Inferior parietal cortex (tissue), 1 donor: ENCODE data around the gene DNAJC12.
A peak's percentile ranks its signal among the peaks of the same experiment; 100 is the strongest.
"Not testable (repeated sequence)": the region's sequence is repeated elsewhere in the genome, so short reads cannot be mapped to it uniquely, and the experiment has no call there.

Experiments used
- DNase-seq: peaks from one replicate; pipeline ENCODE4 v3.0.0-alpha.2; 2016; ENCODE audit errors: extremely low spot score

Gene DNAJC12

GRCh38 chr10:67793313-67793712 is 44.7 kb downstream of the DNAJC12 start:
- no peak for DNase-seq

- no peak for DNase-seq
These were observed 45.3 kb downstream of the DNAJC12 start for GRCh38 chr10:67792653-67793052.

GRCh38 chr10:67790534-67791408 is 47.2 kb downstream of the DNAJC12 start:
- DNase-seq: no peak

- no peak for DNase-seq
These were observed 48.2 kb downstream of the DNAJC12 start for GRCh38 chr10:67789769-67790168.

- DNase-seq: no peak
These were observed 49.7 kb downstream of the DNAJC12 start for GRCh38 chr10:67788028-67788886.

- DNase-seq: no peak
These were observed 52.9 kb downstream of the DNAJC12 start for GRCh38 chr10:67785098-67785497.

GRCh38 chr10:67784474-67784873 is 53.5 kb downstream of the DNAJC12 start:
- no peak for DNase-seq

- no peak for DNase-seq
These were observed 54.2 kb downstream of the DNAJC12 start for GRCh38 chr10:67783606-67784294.

- no peak for DNase-seq
These were observed 55.5 kb downstream of the DNAJC12 start for GRCh38 chr10:67782530-67782929.

GRCh38 chr10:67780759-67781538 is 57.0 kb downstream of the DNAJC12 start:
- no peak for DNase-seq

- DNase-seq: not testable (repeated sequence)
These were observed 57.8 kb downstream of the DNAJC12 start for GRCh38 chr10:67780204-67780621.

- peak; percentile 95 for DNase-seq
These were observed 58.4 kb downstream of the DNAJC12 start for GRCh38 chr10:67779465-67780203.

- no peak for DNase-seq
These were observed 61.6 kb downstream of the DNAJC12 start for GRCh38 chr10:67776371-67776770.

- DNase-seq: no peak
These were observed 62.7 kb downstream of the DNAJC12 start for GRCh38 chr10:67775279-67775678.

GRCh38 chr10:67772894-67773511 is 65.0 kb downstream of the DNAJC12 start:
- no peak for DNase-seq

- no peak for DNase-seq
These were observed 65.8 kb downstream of the DNAJC12 start for GRCh38 chr10:67772151-67772550.

- DNase-seq: no peak
These were observed 66.8 kb downstream of the DNAJC12 start for GRCh38 chr10:67771200-67771599.

GRCh38 chr10:67770537-67770936 is 67.5 kb downstream of the DNAJC12 start:
- DNase-seq: no peak

- DNase-seq: no peak
These were observed 70.7 kb downstream of the DNAJC12 start for GRCh38 chr10:67767244-67767643.
